GM10248 (cell line): ENCODE data around the gene NMUR2.

Experiments
- CTCF ChIA-PET: fragments of 300-600 bp; sonication (Branson Sonifier 250); formaldehyde crosslinking; extraction: SDS; loops from one replicate; lab custom pipeline; 2021; ENCODE audit warnings: antibody characterized with exemption; lab: Yijun Ruan, JAX
- POLR2A ChIA-PET: fragments of 350-650 bp; sonication (Branson Sonifier 250); formaldehyde crosslinking; extraction: SDS; loops from one replicate; lab custom pipeline; 2020; ENCODE audit warnings: antibody characterized with exemption; lab: Yijun Ruan, JAX
- DNase-seq: peaks from one replicate; pipeline ENCODE4 v3.0.0; 2012; ENCODE audit errors: extremely low spot score
- CTCF ChIP-seq: IDR thresholded peaks from 2 replicates; pipeline ENCODE4 v1.5.1; 2012; ENCODE audit warnings: mild to moderate bottlenecking, low read depth; ENCODE audit errors: extremely low read depth, missing control alignments, control extremely low read depth

Gene NMUR2

GRCh38 chr5:152405145-152405544 lies at the start of gene NMUR2:
NMUR2 (minus strand) TSS chr5:152405279; CDS start chr5:152405113, 166 bp downstream.
- DNase-seq, result peak; percentile 8
- no peak for TF ChIP-seq CTCF
- ChIA-PET POLR2A (no interaction called here), CTCF (interaction anchor here (1.0 kb wide), 1 partner anchor 20 kb away, joined by 3 read pairs; no protein-coding TSS in a partner anchor)

GRCh38 chr5:152443935-152444334 lies 38.9 kb upstream of the NMUR2 start:
- no peak for DNase-seq
- ChIA-PET POLR2A (no interaction called here), CTCF (interaction anchor here (2.7 kb wide), 1 partner anchor 13 kb away, joined by 7 read pairs; no protein-coding TSS in a partner anchor)
- no peak for TF ChIP-seq CTCF

- no peak for DNase-seq
- ChIA-PET POLR2A (no interaction called here), CTCF (no interaction called here)
- TF ChIP-seq CTCF, result no peak
These were observed 34.7 kb upstream of the NMUR2 start for GRCh38 chr5:152439791-152440190.

GRCh38 chr5:152437866-152438265 lies 32.8 kb upstream of the NMUR2 start:
- CTCF ChIA-PET, result no interaction called here
- no peak for DNase-seq
- POLR2A ChIA-PET, result no interaction called here
- TF ChIP-seq CTCF, result no peak

- no peak for DNase-seq
- ChIA-PET CTCF (no interaction called here), POLR2A (no interaction called here)
- TF ChIP-seq CTCF, result no peak
These were observed 22.6 kb upstream of the NMUR2 start for GRCh38 chr5:152427721-152428120.

GRCh38 chr5:152425083-152425482 lies 20.0 kb upstream of the NMUR2 start:
- CTCF ChIA-PET, result interaction anchor here (0.9 to 1.4 kb wide), 2 partner anchors 22 to 40 kb away, joined by 3 read pairs; no protein-coding TSS in a partner anchor
- TF ChIP-seq CTCF, result no peak
- DNase-seq, result no peak
- POLR2A ChIA-PET, result no interaction called here
